Lung (tissue), 13 donors: ENCODE data around the gene RAB13. TPM values are rescaled to one million over a fixed set of nuclear protein-coding genes. Genes with fewer than 3 reads are reported as not detected.

Experiments used
- ATAC-seq: fragments of 200-7000 bp; cut with Tn5 transposase; one replicate; pipeline ENCODE4 v1.9.1; 2020; ENCODE audit warnings: moderate number of reproducible peaks; ENCODE audit not compliant: insufficient read depth, low FRiP score
- DNase-seq, 3 donors: peaks; one replicate each; pipeline ENCODE4 v3.0.0-alpha.2; 2013 to 2017
- H3K27ac ChIP-seq, 2 donors: one replicate each; pipeline ENCODE4 v1.5.1; 2013; ENCODE audit warnings: mild to moderate bottlenecking in 2 of 2, moderate library complexity in 2 of 2, control low read depth in 1 of 2, inconsistent platforms in 1 of 2, low read depth in 1 of 2, low read length in 1 of 2
- H3K27me3 ChIP-seq, 3 donors: one replicate each; pipeline ENCODE4 v1.5.1; 2013; ENCODE audit warnings: low read length in 2 of 3; ENCODE audit not compliant: control insufficient read depth in 3 of 3, insufficient read depth in 3 of 3
- H3K36me3 ChIP-seq, 4 donors: one replicate each; pipeline ENCODE4 v1.5.1; 2013; ENCODE audit warnings: low read length in 4 of 4, mild to moderate bottlenecking in 1 of 4, moderate library complexity in 1 of 4; ENCODE audit not compliant: control insufficient read depth in 4 of 4, insufficient read depth in 4 of 4
- H3K4me1 ChIP-seq, 5 donors: one replicate each; pipeline ENCODE4 v1.5.1; 2013; ENCODE audit warnings: low read length in 5 of 5, mild to moderate bottlenecking in 2 of 5, moderate library complexity in 1 of 5; ENCODE audit not compliant: control insufficient read depth in 5 of 5, insufficient read depth in 5 of 5
- H3K4me3 ChIP-seq: one replicate; pipeline ENCODE4 v1.5.1; 2013; ENCODE audit warnings: mild to moderate bottlenecking, control low read depth, moderate library complexity
- H3K9ac ChIP-seq, 2 donors: one replicate each; pipeline ENCODE4 v1.5.1; 2013; ENCODE audit warnings: low read length in 2 of 2, control low read depth in 1 of 2; ENCODE audit not compliant: insufficient read depth in 1 of 2
- H3K9me3 ChIP-seq, 4 donors: one replicate each; pipeline ENCODE4 v1.5.1; 2013; ENCODE audit warnings: low read length in 3 of 4, mild to moderate bottlenecking in 1 of 4, moderate library complexity in 1 of 4; ENCODE audit not compliant: control insufficient read depth in 4 of 4, insufficient read depth in 3 of 4
- WGBS, 2 donors: extraction: QIAGEN DNeasy Blood & Tissue Kit; methylation state at CpG; one replicate each; pipeline ENCODE4 v1.1.7; 2013; 5-methylcytosine and 5-hydroxymethylcytosine counted together
- polyA plus RNA-seq, 2 donors: library from polyadenylated mRNA; stranded (reverse); fragments of 200-250 nt; gene quantifications; one replicate each; pipeline ENCODE4 v1.2.1, GENCODE V29; 2013
- small RNA-seq: library from RNA; depleted of rRNA; stranded (forward); fragments of <200 nt; gene quantifications from one replicate; pipeline ENCODE3, GENCODE V24; 2014; ENCODE audit warnings: low replicate concordance
- total RNA-seq, 2 donors: library from RNA; depleted of rRNA in 1 of 2; stranded (reverse); fragments of >200 nt in 1 of 2; gene quantifications; one replicate each; pipeline ENCODE4 v1.2.1, GENCODE V29; 2014 to 2021
- TF ChIP-seq, protein P1 (sequence below): IDR thresholded peaks from 2 replicates; pipeline ENCODE4 v1.5.1; 2012; ENCODE audit warnings: mild to moderate bottlenecking; ENCODE audit errors: control extremely low read depth, extremely low read depth
- donor health status: control.
- donor health status: control.
- donor health status: Bipolar disorder and iron deficiency.
- donor health status: healthy.
- donor health status: DM: yes; HTN: yes; CAD: no.

Gene RAB13
- total and polyA plus RNA-seq, 4 donors = 54.6 to 229 (median 138) TPM

DNA sequence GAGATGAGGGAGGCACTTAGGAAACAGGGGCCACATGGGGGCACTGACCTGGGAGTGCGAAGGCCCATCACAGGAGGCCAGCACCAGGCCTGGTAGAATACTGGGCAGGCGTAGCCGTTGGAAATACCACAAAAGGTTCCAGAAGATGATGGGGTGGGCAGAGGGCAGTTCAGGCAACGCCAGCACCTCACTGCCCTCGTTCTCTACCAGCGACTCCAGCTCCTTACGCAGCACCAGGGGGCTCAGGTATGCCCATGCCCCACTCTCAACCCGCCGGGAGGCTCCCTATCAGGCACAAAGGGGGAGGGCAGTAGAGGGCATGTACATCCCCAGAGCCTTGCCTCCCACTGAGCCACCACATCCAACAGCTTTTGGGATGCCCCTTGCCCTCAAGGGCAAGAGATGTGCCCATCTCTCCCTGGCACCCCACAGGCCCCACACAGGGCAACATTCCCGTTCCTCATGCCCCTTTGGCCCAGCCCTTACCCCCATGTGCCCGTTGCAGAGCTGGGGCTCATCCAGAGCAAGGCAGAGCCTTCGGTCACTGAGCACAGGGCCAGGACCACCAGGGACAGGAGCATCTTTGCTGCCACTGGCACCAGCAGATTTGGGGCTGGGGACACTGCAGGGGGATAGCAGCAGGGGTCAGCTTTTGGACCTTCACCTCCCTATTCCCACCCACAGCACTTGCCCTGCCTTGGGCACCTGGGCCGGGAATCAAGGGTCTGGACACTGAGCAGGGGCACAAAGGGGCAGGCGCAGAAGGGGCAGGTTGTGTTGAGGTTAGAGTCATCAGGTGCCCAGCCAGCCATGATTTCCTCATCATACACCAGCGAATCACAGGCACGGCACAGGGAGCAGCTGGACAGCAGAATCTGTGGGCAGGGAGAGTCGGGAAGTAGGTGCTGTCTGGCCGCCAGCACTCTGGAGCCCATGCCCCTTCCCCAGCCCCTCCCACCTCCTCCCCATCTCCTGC, 53.7 kb downstream of the RAB13 start:
- WGBS, 2 donors = 96 to 97% methylated on average over 18 of the region's 18 CpGs
- Histone ChIP-seq H3K9ac (no peak overlapping the region), H3K4me3 (no peak overlapping the region), H3K36me3 (peaks cover 15 to 63% (median 39%) of the 10 kb centered on the region in 4 donors), H3K9me3 (no peaks in the 10 kb centered on the region), H3K27ac (no peak overlapping the region), H3K4me1 (peaks cover 0 to 4% (median 0%) of the 10 kb centered on the region in 5 donors), H3K27me3 (no peaks in the 10 kb centered on the region)
- TF ChIP-seq, protein P1, sequence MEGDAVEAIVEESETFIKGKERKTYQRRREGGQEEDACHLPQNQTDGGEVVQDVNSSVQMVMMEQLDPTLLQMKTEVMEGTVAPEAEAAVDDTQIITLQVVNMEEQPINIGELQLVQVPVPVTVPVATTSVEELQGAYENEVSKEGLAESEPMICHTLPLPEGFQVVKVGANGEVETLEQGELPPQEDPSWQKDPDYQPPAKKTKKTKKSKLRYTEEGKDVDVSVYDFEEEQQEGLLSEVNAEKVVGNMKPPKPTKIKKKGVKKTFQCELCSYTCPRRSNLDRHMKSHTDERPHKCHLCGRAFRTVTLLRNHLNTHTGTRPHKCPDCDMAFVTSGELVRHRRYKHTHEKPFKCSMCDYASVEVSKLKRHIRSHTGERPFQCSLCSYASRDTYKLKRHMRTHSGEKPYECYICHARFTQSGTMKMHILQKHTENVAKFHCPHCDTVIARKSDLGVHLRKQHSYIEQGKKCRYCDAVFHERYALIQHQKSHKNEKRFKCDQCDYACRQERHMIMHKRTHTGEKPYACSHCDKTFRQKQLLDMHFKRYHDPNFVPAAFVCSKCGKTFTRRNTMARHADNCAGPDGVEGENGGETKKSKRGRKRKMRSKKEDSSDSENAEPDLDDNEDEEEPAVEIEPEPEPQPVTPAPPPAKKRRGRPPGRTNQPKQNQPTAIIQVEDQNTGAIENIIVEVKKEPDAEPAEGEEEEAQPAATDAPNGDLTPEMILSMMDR = no peak
- ATAC-seq (no peak), DNase-seq (no peak)

Small RNA genes within 50 kb of the gene (small RNA-seq; reads per million reads assigned to genes)
- gene MIR6737 = 0.06 reads per million

Other genes with a start within 250 kb of the RAB13 start
- gene SLC27A3, start 210.9 kb downstream of the RAB13 start, total RNA-seq = 100 to 1,000 TPM in 1 of 2 donors, 10 to 100 TPM in 1; 15.8 to 162 TPM
- gene SLC27A3, start 210.9 kb downstream of the RAB13 start, polyA plus RNA-seq = 100 to 1,000 TPM in 1 of 2 donors, 10 to 100 TPM in 1; 53.9 to 223 TPM
- 10 to 100 TPM; 20.8 to 41.7 TPM for gene GATAD2B, start 63.4 kb downstream of the RAB13 start, total RNA-seq
- 1 to 10 TPM; 4.6 to 6.0 TPM for gene GATAD2B, start 63.4 kb downstream of the RAB13 start, polyA plus RNA-seq
- 10 to 100 TPM; 40.5 to 84.7 TPM for gene DENND4B, start 39.6 kb downstream of the RAB13 start, total RNA-seq
- gene DENND4B, start 39.6 kb downstream of the RAB13 start, polyA plus RNA-seq = 10 to 100 TPM; 57.2 to 61.6 TPM
- gene CRTC2, start 27.7 kb downstream of the RAB13 start, total RNA-seq = 10 to 100 TPM; 17.7 to 48.7 TPM
- gene CRTC2, start 27.7 kb downstream of the RAB13 start, polyA plus RNA-seq = 10 to 100 TPM; 41.9 to 43.2 TPM
- gene SLC39A1, start 22.8 kb downstream of the RAB13 start, total RNA-seq = 100 to 1,000 TPM in 1 of 2 donors, 10 to 100 TPM in 1; 73.4 to 141 TPM
- 100 to 1,000 TPM; 103 to 247 TPM for gene SLC39A1, start 22.8 kb downstream of the RAB13 start, polyA plus RNA-seq
- 10 to 100 TPM; 13.6 to 21.8 TPM for gene CREB3L4, start 18.4 kb downstream of the RAB13 start, total RNA-seq
- gene CREB3L4, start 18.4 kb downstream of the RAB13 start, polyA plus RNA-seq = 10 to 100 TPM in 1 of 2 donors, 1 to 10 TPM in 1; 9.5 to 13.7 TPM
- 100 to 1,000 TPM; 105 to 146 TPM for gene JTB, start 8.7 kb downstream of the RAB13 start, total RNA-seq
- gene JTB, start 8.7 kb downstream of the RAB13 start, polyA plus RNA-seq = 100 to 1,000 TPM; 206 to 230 TPM
- gene RPS27, start 4.4 kb upstream of the RAB13 start, total RNA-seq = 1,000 to 10,000 TPM; 1,333 to 1,488 TPM
- gene RPS27, start 4.4 kb upstream of the RAB13 start, polyA plus RNA-seq = 1,000 to 10,000 TPM; 5,278 to 9,554 TPM
- under 1 TPM; 0.09 to 0.26 TPM for gene NUP210L, start 168.7 kb upstream of the RAB13 start, total RNA-seq
- gene NUP210L, start 168.7 kb upstream of the RAB13 start, polyA plus RNA-seq = under 1 TPM; 0.03 to 0.08 TPM
- 100 to 1,000 TPM; 164 to 433 TPM for gene TPM3, start 205.8 kb upstream of the RAB13 start, total RNA-seq
- gene TPM3, start 205.8 kb upstream of the RAB13 start, polyA plus RNA-seq = 100 to 1,000 TPM; 178 to 482 TPM
- 1 to 10 TPM; 3.2 to 5.4 TPM for gene CFAP141, start 220.0 kb upstream of the RAB13 start, total RNA-seq
- 1 to 10 TPM; 3.7 to 8.4 TPM for gene CFAP141, start 220.0 kb upstream of the RAB13 start, polyA plus RNA-seq
- 100 to 1,000 TPM; 126 to 147 TPM for gene UBAP2L, start 234.6 kb upstream of the RAB13 start, total RNA-seq
- gene UBAP2L, start 234.6 kb upstream of the RAB13 start, polyA plus RNA-seq = 10 to 100 TPM; 67.3 to 84.2 TPM